Activated gamma-delta T cell (primary cell): Measurements from ENCODE around the gene UXS1.

ENCODE experiments used
- DNase-seq: peaks from one replicate; lab custom pipeline; 2025; lab: John Stamatoyannopoulos, UW

UXS1 gene

GRCh38 chr2:106161938-106162820, 31.9 kb downstream of the UXS1 start:
- no peak for DNase-seq

GRCh38 chr2:106161341-106161740, 32.8 kb downstream of the UXS1 start:
- DNase-seq: no peak

GRCh38 chr2:106160786-106161261, 33.3 kb downstream of the UXS1 start:
- DNase-seq: no peak

DNA sequence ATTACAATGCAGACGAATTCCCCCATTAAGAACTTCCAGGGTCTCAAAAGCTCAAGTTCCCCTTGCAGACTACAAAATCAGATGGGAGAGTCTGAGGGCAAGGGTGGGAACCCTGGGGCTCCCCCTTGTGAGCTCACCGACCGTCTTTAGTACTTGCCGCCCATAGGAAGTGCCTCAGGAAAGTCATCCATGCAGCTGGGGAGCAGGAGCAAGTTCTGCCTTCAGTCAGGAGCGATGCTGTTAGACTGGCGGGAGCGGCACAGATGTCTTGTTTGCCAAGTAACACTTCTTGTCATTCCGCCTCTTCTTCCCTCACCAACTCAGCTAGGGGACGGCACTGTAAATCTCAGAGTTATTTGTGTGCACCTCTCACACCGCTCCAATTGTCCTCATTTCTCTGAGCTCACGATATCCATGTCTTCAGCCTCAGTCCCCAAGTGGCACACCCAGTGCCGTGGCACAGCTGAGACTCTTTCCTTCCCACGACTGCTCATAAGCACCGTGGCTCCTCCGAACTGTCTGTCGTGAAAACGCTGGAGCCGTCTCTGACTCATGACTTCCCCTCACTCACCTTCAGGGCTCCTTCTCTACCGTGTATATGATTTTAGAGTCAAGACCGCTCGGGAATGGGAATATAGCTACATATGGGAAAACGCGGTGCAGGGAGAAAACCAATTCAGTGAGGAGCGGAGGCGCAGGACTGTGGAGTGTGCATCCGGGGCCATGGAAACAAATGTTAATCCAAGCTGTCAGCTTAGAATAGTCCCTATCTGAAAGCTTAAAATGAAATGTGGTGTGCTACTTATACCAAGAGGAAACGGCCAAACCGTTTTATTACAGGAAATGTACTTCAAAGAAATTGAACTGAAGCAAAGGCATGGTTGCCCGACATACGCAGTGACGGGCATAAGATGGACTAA, 34.0 kb downstream of the UXS1 start:
- no peak for DNase-seq

- no peak for DNase-seq
Observed at GRCh38 chr2:106158871-106159270, 35.2 kb downstream of the UXS1 start.

GRCh38 chr2:106158131-106158530, 36.0 kb downstream of the UXS1 start:
- DNase-seq: no peak

GRCh38 chr2:106157416-106157815, 36.7 kb downstream of the UXS1 start:
- DNase-seq: no peak

DNA sequence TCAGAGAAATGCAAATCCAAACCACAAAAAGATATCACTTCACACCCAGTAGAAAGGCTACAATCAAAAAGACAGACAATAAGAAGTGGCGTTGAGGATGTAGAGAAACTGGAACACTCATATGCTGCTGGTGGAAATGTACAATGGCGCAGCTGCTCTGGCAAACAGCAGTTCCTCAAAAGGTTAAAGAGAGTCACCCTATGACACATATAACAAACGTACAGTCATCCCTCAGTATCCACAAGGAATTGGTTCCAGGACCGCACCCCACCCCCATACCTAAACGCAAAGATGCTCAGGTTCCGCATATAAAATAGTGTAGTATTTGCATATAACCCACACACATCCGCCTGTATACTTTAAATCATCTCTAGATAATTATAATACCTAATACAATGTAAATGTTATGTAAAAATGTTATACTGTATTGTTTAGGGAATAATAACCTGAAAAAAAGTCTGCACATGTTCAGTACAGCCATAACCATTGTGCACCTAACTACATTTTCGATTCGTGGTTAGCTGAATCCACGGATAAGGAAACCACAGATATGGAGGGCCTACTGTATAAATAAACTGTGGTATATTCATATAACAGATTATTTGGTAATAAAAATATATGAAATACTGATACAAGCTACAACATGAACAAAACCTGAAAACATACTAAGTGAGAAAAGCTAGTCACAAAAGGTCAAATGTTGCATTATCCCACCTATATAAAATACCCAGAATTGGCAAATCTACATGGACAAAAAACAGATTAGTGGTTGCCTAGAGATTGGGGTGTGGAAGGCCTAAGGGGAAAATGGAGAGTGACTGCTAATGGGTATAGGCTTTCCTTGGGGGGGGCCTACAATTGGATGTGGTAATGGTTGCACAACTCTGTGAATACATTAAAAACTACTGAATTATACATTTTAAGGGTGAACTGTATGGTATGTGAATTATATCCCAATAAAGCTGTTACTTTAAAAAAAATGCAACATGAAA, 37.5 kb downstream of the UXS1 start:
- DNase-seq: no peak

DNA sequence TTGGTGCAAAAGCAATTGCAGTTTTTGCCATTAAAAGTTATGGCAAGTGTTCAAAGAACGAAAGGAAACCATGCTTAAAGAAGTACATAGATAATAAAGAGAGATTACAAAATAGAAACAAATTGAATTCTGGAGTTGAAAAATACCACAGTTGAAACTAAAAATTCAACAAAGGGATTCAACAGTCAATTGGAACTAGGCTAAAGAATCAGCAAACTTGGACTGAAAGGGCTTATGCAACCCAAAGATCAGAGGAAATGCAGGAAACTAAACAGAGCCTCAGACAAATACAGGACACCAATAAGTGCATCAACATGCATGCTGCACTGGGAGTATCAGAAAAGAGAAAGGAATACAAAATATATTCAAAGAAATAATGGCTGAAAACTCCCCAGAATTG, 40.3 kb downstream of the UXS1 start:
- no peak for DNase-seq

- no peak for DNase-seq
Observed at GRCh38 chr2:106147665-106148064, 46.4 kb downstream of the UXS1 start.

GRCh38 chr2:106147159-106147558, 46.9 kb downstream of the UXS1 start:
- no peak for DNase-seq

- no peak for DNase-seq
Observed at GRCh38 chr2:106144621-106145331, 49.3 kb downstream of the UXS1 start.

DNA sequence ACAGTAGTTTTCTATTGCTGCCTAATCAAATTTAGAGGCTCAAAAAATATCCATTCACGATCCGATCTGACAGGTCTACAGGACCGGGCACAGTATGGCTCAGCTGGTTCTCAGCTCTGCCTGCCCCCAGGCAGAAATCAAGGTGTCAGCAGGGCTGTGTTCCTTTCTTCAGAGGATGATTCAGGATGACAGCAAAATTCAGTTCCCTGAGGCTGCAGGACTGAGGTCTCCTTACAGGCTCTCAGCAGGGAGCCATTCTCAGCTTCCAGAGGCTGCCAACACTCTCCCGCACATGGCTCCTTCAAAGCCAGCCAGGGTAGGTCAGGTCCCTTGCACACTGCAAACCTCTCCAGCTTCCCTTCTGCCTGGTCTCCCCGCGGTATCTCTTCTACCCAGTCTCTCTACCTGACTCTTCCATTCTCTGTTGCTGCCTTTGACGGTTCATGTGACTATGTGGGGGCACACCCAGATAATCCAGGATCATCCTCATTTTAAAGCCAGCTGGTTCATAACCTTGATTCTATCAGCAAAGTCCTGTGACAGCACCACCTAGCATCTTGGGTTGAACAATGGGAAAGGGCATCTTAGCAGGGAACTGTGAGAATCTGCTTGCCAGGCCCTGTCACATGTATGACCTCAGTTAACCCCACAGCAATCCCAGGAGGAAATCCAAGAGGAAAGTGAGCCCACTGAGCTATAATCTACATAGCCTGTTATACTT, 50.4 kb downstream of the UXS1 start:
- DNase-seq: no peak

- no peak for DNase-seq
Observed at GRCh38 chr2:106142683-106143082, 51.4 kb downstream of the UXS1 start.

DNA sequence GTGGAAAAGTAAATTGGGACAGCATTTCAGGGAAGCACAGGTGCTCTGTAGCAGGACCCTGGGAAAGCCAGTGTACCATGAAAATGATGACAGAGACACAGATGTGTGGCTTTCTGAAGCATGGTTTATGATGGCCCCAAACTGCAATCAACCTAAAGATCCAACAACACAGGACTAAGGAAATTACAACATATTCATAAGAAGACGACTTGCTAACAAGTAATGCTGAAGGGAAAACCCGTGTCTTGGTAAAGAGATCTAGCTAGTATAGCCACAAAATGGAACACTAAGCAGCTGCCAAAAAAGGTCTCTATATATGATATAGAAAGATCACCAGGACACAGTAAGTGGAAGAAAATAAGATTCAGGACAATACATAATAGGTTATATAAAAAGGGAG, 53.2 kb downstream of the UXS1 start:
- no peak for DNase-seq

- DNase-seq: no peak
Observed at GRCh38 chr2:106140113-106140512, 54.0 kb downstream of the UXS1 start.

DNA sequence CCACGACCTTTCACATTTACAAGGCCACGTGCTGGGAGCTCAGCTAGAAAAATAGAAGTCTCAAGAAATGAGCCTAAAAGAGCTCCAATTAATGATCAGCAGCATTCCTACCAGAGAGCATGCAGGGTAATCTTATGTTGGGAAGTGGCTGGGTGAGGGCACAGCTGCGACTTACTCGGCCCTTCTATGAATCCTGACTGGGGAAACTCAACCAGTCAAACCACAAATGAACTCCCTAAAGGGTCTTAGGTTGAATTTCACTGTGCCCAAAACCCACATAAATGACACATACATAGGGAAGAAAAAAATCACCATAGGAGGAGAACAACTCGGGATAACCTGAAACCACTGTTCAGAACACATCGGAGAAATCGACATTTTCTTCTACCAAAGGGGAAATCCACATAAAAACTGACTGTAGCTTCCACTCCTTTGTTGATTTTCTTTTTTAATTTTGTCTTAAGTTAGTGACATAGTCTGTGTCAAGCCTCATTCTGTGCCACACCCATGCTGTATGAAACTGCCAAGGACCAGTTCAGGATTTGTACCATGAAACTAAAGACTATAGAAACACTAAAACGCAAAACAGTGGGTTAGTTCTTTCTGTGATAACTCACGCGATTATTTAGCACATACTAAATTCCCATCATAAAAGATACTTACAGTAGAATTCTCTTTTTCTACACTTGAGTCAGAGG, 54.7 kb downstream of the UXS1 start:
- no peak for DNase-seq

- no peak for DNase-seq
Observed at GRCh38 chr2:106138543-106139237, 55.4 kb downstream of the UXS1 start.
